Endodermal cell (in vitro differentiated cells): ENCODE results near the gene TFCP2L1. TPM values are rescaled to one million over a fixed set of nuclear protein-coding genes. Genes with fewer than 3 reads are reported as not detected.
A peak's percentile ranks its signal among the peaks of the same experiment; 100 is the strongest.

ENCODE experiments used
- DNase-seq: peaks from one replicate; pipeline ENCODE4 v3.0.0-alpha.2; 2017
- H3K27ac ChIP-seq: 2 replicates; pipeline ENCODE4 v1.5.1; 2013; ENCODE audit warnings: mild to moderate bottlenecking, low read depth, low read length, moderate library complexity
- H3K27me3 ChIP-seq: 2 replicates; pipeline ENCODE4 v1.6.1; 2013; ENCODE audit warnings: mild to moderate bottlenecking, low read length, moderate library complexity; ENCODE audit not compliant: insufficient read depth, control insufficient read depth, poor library complexity, severe bottlenecking
- H3K36me3 ChIP-seq: 2 replicates; pipeline ENCODE4 v1.7.0; 2013; ENCODE audit warnings: mild to moderate bottlenecking, low read length, moderate library complexity; ENCODE audit not compliant: control insufficient read depth, insufficient read depth
- H3K4me1 ChIP-seq: one replicate; pipeline ENCODE4 v1.7.0; 2013; ENCODE audit warnings: low read length; ENCODE audit not compliant: control insufficient read depth, insufficient read depth
- H3K4me3 ChIP-seq: 2 replicates; pipeline ENCODE4 v1.5.1; 2013; ENCODE audit warnings: mild to moderate bottlenecking, low read length, moderate library complexity
- H3K9ac ChIP-seq: 2 replicates; pipeline ENCODE4 v1.6.1; 2013; ENCODE audit warnings: mild to moderate bottlenecking, low read length, moderate library complexity; ENCODE audit not compliant: poor library complexity, severe bottlenecking; ENCODE audit errors: extremely low read depth
- H3K9me3 ChIP-seq: 2 replicates; pipeline ENCODE4 v1.6.1; 2013; ENCODE audit warnings: mild to moderate bottlenecking, low read length, moderate library complexity; ENCODE audit not compliant: control insufficient read depth
- H3K27ac Mint-ChIP-seq: 2 replicates; pipeline ENCODE4 v1.8.0; 2020; ENCODE audit warnings: mixed read lengths
- H3K27me3 Mint-ChIP-seq: 2 replicates; pipeline ENCODE4 v1.8.0; 2021; ENCODE audit warnings: mild to moderate bottlenecking, mixed read lengths; ENCODE audit not compliant: insufficient read depth
- H3K36me3 Mint-ChIP-seq: 2 replicates; pipeline ENCODE4 v1.8.0; 2020; ENCODE audit warnings: low read depth, mixed read lengths
- H3K4me1 Mint-ChIP-seq: 2 replicates; pipeline ENCODE4 v1.8.0; 2020; ENCODE audit warnings: mixed read lengths
- H3K4me3 Mint-ChIP-seq: 2 replicates; pipeline ENCODE4 v1.8.0; 2020; ENCODE audit warnings: mild to moderate bottlenecking, moderate library complexity, mixed read lengths
- H3K9me3 Mint-ChIP-seq: 2 replicates; pipeline ENCODE4 v1.8.0; 2020; ENCODE audit warnings: mild to moderate bottlenecking, mixed read lengths
- CTCF ChIP-seq: fragments of 200-600 bp; sonication (generic); conservative IDR thresholded peaks from 2 replicates; pipeline ENCODE4 v1.5.0; 2021; ENCODE audit warnings: antibody characterized with exemption, mild to moderate bottlenecking
- WGBS, 2 experiments: methylation state at CpG; one replicate each; pipeline versions ENCODE4 v1.1.5 to v1.1.7; 2013; ENCODE audit warnings: missing lambda C conversion rate in 2 of 2, mixed read lengths in 1 of 2; ENCODE audit not compliant: insufficient coverage in 1 of 2, insufficient read length in 1 of 2; 5-methylcytosine and 5-hydroxymethylcytosine counted together
- total RNA-seq, 2 donors: library from RNA; stranded (reverse); fragmentation: NEBNext Ultra II Directional in 1 of 2; extraction: Animal tissue kit (Norgen Biotek cat#: 25700) in 1 of 2; gene quantifications; 2 replicates in 1 of 2; 3 replicates in 1 of 2; pipeline ENCODE4 v1.2.1, GENCODE V29; 2021

TFCP2L1 gene
- total RNA-seq, 2 donors from 2014 or later: 3.3 to 4.3 TPM

GRCh38 chr2:121263996-121264715 is 20.8 kb downstream of the TFCP2L1 start:
- Mint-ChIP-seq H3K27ac (no peak overlapping the region), H3K4me1 (no peaks in the 10 kb centered on the region), H3K27me3 (no peaks in the 10 kb centered on the region), H3K36me3 (no peaks in the 10 kb centered on the region), H3K9me3 (no peaks in the 10 kb centered on the region), H3K4me3 (no peak overlapping the region)
- Histone ChIP-seq H3K4me1 (no peaks in the 10 kb centered on the region), H3K4me3 (no peak overlapping the region), H3K36me3 (no peaks in the 10 kb centered on the region), H3K9me3 (no peaks in the 10 kb centered on the region), H3K27me3 (no peaks in the 10 kb centered on the region), H3K27ac (no peak overlapping the region), H3K9ac (no peak overlapping the region)
- DNase-seq: no peak
- TF ChIP-seq CTCF: peak; percentile 61
- 94 to 96% methylated on average over 4 to 9 of the region's 9 CpGs for WGBS, 2 experiments

GRCh38 chr2:121260370-121261154 is 24.4 kb downstream of the TFCP2L1 start:
- TF ChIP-seq CTCF: no peak
- no peaks in the 10 kb centered on the region for H3K27me3 ChIP-seq
- H3K4me3 ChIP-seq: no peak overlapping the region
- H3K9ac ChIP-seq: no peak overlapping the region
- H3K27ac ChIP-seq: no peak overlapping the region
- no peaks in the 10 kb centered on the region for H3K9me3 Mint-ChIP-seq
- H3K4me3 Mint-ChIP-seq: no peak overlapping the region
- H3K36me3 Mint-ChIP-seq: no peaks in the 10 kb centered on the region
- 90 to 93% methylated on average over 6 to 12 of the region's 12 CpGs for WGBS, 2 experiments
- no peaks in the 10 kb centered on the region for H3K36me3 ChIP-seq
- H3K4me1 ChIP-seq: no peaks in the 10 kb centered on the region
- DNase-seq: no peak
- no peaks in the 10 kb centered on the region for H3K4me1 Mint-ChIP-seq
- no peaks in the 10 kb centered on the region for H3K27me3 Mint-ChIP-seq
- no peaks in the 10 kb centered on the region for H3K9me3 ChIP-seq
- H3K27ac Mint-ChIP-seq: no peak overlapping the region

- H3K27ac ChIP-seq: no peak overlapping the region
- Mint-ChIP-seq H3K27me3 (no peaks in the 10 kb centered on the region), H3K4me1 (no peaks in the 10 kb centered on the region), H3K4me3 (no peak overlapping the region), H3K9me3 (no peaks in the 10 kb centered on the region), H3K27ac (no peak overlapping the region), H3K36me3 (no peaks in the 10 kb centered on the region)
- no peaks in the 10 kb centered on the region for H3K27me3 ChIP-seq
- H3K9me3 ChIP-seq: no peaks in the 10 kb centered on the region
- H3K4me3 ChIP-seq: no peak overlapping the region
- H3K36me3 ChIP-seq: no peaks in the 10 kb centered on the region
- no peak for TF ChIP-seq CTCF
- 88 to 91% methylated on average over 4 to 5 of the region's 5 CpGs for WGBS, 2 experiments
- DNase-seq: no peak
- H3K4me1 ChIP-seq: no peaks in the 10 kb centered on the region
- no peak overlapping the region for H3K9ac ChIP-seq
Measured at GRCh38 chr2:121258051-121258450, 27.0 kb downstream of the TFCP2L1 start.
